ENCODE measurements around the gene SLC9A9.

DNA sequence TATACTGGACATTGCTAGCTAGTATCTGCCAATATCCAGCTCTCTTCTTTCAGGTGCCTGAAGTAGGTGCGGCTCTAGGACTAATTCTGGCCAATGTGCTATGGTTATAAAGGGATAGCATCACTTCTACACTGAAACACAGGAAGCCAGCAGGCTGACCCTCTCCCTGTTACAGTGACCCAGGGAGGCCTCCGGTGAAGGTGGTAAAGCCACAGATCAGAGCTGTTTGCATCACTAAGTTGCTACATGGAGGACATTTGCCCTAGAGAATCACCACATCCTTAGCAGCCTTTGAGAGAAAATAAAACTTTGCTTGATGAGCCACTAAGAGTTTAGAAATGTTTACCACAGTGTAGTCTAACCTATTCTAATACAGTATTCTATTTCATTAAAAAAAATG lies 567.3 kb downstream of the SLC9A9 start:
- TF ChIP-seq, protein P1, sequence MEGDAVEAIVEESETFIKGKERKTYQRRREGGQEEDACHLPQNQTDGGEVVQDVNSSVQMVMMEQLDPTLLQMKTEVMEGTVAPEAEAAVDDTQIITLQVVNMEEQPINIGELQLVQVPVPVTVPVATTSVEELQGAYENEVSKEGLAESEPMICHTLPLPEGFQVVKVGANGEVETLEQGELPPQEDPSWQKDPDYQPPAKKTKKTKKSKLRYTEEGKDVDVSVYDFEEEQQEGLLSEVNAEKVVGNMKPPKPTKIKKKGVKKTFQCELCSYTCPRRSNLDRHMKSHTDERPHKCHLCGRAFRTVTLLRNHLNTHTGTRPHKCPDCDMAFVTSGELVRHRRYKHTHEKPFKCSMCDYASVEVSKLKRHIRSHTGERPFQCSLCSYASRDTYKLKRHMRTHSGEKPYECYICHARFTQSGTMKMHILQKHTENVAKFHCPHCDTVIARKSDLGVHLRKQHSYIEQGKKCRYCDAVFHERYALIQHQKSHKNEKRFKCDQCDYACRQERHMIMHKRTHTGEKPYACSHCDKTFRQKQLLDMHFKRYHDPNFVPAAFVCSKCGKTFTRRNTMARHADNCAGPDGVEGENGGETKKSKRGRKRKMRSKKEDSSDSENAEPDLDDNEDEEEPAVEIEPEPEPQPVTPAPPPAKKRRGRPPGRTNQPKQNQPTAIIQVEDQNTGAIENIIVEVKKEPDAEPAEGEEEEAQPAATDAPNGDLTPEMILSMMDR (conservative IDR thresholded peaks at IDR 0.05; ENCODE audit: low read depth, low read length) = no peak
- no peak for TF ChIP-seq EZH2 (IDR thresholded peaks at IDR 0.05; ENCODE audit: borderline replicate concordance, low read depth, low read length, poor library complexity, severe bottlenecking)
